Measurements from ENCODE around the gene RTL10. TPM values are rescaled to one million over a fixed set of nuclear protein-coding genes. Genes with fewer than 3 reads are reported as not detected.

Gene RTL10
- polyA plus RNA-seq, 1 of the 3 experiments (the other 2 are of a cell fraction) = 7.8 TPM

- H4K20me1 ChIP-seq (ENCODE audit: insufficient read depth) = no peaks in the 10 kb centered on the region
- H3K36me3 ChIP-seq (replicated peaks in 1 of 2; ENCODE audit: control insufficient read depth in 1 of 2, insufficient read depth in 2 of 2, low read length in 1 of 2) = no peaks in the 10 kb centered on the region
- no peaks in the 10 kb centered on the region for H3K79me2 ChIP-seq (ENCODE audit: insufficient read depth)
- TF ChIP-seq EZH2phosphoT487 (IDR thresholded peaks at IDR 0.05; ENCODE audit: borderline replicate concordance, low read depth) (no peak), PBX3 (IDR thresholded peaks at IDR 0.05) (no peak), ELF1 (IDR thresholded peaks at IDR 0.05) (no peak), GATA2 (CRISPR knock-in tag; IDR thresholded peaks at IDR 0.05) (no peak), FOXJ3 (CRISPR knock-in tag; IDR thresholded peaks at IDR 0.05) (no peak), TAF1 (IDR thresholded peaks at IDR 0.05; ENCODE audit: borderline replicate concordance, low read depth, low read length) (no peak), CTCF (IDR thresholded peaks at IDR 0.05) (no peak), POLR2AphosphoS5 (IDR thresholded peaks at IDR 0.05; ENCODE audit: low read depth, low read length) (no peak), SIN3A (IDR thresholded peaks at IDR 0.05; ENCODE audit: borderline replicate concordance, low read depth, low read length) (no peak), CHD2 (IDR thresholded peaks at IDR 0.05; ENCODE audit: low read length, partially characterized antibody) (no peak), NRF1 (IDR thresholded peaks at IDR 0.05; ENCODE audit: low read depth, low read length) (no peak), RXRA (IDR thresholded peaks at IDR 0.05; ENCODE audit: borderline replicate concordance, low read depth) (no peak), MEF2A (IDR thresholded peaks at IDR 0.05; ENCODE audit: borderline replicate concordance, low read depth) (no peak), SMC3 (IDR thresholded peaks at IDR 0.05; ENCODE audit: low read depth, low read length) (no peak), RAD21 (IDR thresholded peaks at IDR 0.05; ENCODE audit: low read length) (no peak), JUND (IDR thresholded peaks at IDR 0.05) (no peak), NFIC (IDR thresholded peaks at IDR 0.05; ENCODE audit: borderline replicate concordance) (no peak), TCF12 (IDR thresholded peaks at IDR 0.05) (no peak), GABPA (IDR thresholded peaks at IDR 0.05; ENCODE audit: low read depth) (no peak)
- CTCF ChIA-PET = interaction anchor here (0.7 to 1.6 kb wide), 5 partner anchors 8 to 102 kb away, joined by 3 to 5 read pairs (median 3); no protein-coding TSS in a partner anchor
- no peak overlapping the region for H3K4me2 ChIP-seq
- H3K9me2 ChIP-seq = no peaks in the 10 kb centered on the region
- no peak overlapping the region for H3K4me3 ChIP-seq (ENCODE audit: low read depth in 2 of 2, low read length in 1 of 2)
- peaks cover 0 to 39% of the 10 kb centered on the region in 2 experiments; a peak in 1 of 4 replicates for H3K4me1 ChIP-seq (ENCODE audit: control insufficient read depth in 1 of 2, insufficient read depth in 2 of 2, low read depth in 1 of 2, low read length in 1 of 2)
- POLR2A ChIA-PET = no interaction called here
- H3K9me3 ChIP-seq = no peaks in the 10 kb centered on the region
- DNase-seq = no peak
- H3K27ac ChIP-seq (ENCODE audit: low read depth in 2 of 2, low read length in 1 of 2) = no peak overlapping the region
- H2AFZ ChIP-seq (ENCODE audit: low read depth) = no peak overlapping the region
- no peak overlapping the region for H3K9ac ChIP-seq
- no peaks in the 10 kb centered on the region for H3F3A ChIP-seq (replicated peaks; ENCODE audit: insufficient read depth)
- WGBS (ENCODE audit: low lambda C conversion rate) = 99% methylated on average over 10 of the region's 20 CpGs
- no peaks in the 10 kb centered on the region for H3K27me3 ChIP-seq (ENCODE audit: insufficient read depth)
Observed at GRCh38 chr22:19807914-19808872, 46.5 kb downstream of the RTL10 start.
